Fibroblast of peridontal ligament (primary cell): ENCODE measurements around the gene TMEM222.

ENCODE experiments used
- DNase-seq: peaks from one replicate; pipeline ENCODE4 v3.0.0-alpha.2; 2010; ENCODE audit errors: extremely low read depth

TMEM222 gene

GRCh38 chr1:27359822-27360158 is 37.8 kb downstream of the TMEM222 start:
- no peak for DNase-seq

- no peak for DNase-seq
Observed at GRCh38 chr1:27360159-27361043, 38.4 kb downstream of the TMEM222 start.

- DNase-seq: no peak
Observed at GRCh38 chr1:27361044-27361402, 39.1 kb downstream of the TMEM222 start.

- no peak for DNase-seq
Observed at GRCh38 chr1:27361553-27361952, 39.6 kb downstream of the TMEM222 start.

- DNase-seq: no peak
Observed at GRCh38 chr1:27363766-27364695, 42.1 kb downstream of the TMEM222 start.

- no peak for DNase-seq
Observed at GRCh38 chr1:27364696-27365371, 42.9 kb downstream of the TMEM222 start.

GRCh38 chr1:27365372-27366112 is 43.6 kb downstream of the TMEM222 start:
- peak; percentile 88 for DNase-seq

- DNase-seq: no peak
Observed at GRCh38 chr1:27366113-27366410, 44.1 kb downstream of the TMEM222 start.

- DNase-seq: peak; percentile 81
Observed at GRCh38 chr1:27366411-27367159, 44.6 kb downstream of the TMEM222 start, which contains the start of gene MAP3K6. MAP3K6 (minus strand) TSS chr1:27366961; CDS start chr1:27366597, 364 bp downstream.

GRCh38 chr1:27367160-27367650 is 45.2 kb downstream of the TMEM222 start:
- DNase-seq: no peak

GRCh38 chr1:27368869-27369582 is 47.1 kb downstream of the TMEM222 start:
- DNase-seq: peak; percentile 57

GRCh38 chr1:27372022-27372807 is 50.3 kb downstream of the TMEM222 start:
- DNase-seq: no peak

- no peak for DNase-seq
Observed at GRCh38 chr1:27372808-27373690, 51.1 kb downstream of the TMEM222 start.

GRCh38 chr1:27374362-27375086 is 52.6 kb downstream of the TMEM222 start, which contains the start of gene FCN3:
FCN3 (minus strand) TSS chr1:27374824; CDS start chr1:27374818, 6 bp downstream.
- no peak for DNase-seq

GRCh38 chr1:27377760-27378495 is 56.0 kb downstream of the TMEM222 start:
- DNase-seq: no peak

GRCh38 chr1:27379564-27380122 is 57.7 kb downstream of the TMEM222 start:
- DNase-seq: no peak
